Activated CD8-positive, alpha-beta T cell treated with anti-CD3 and anti-CD28 coated beads, Interleukin-2, amount 10 ng/mL, durations not matched to agents 7 days and 5 days (primary cell): ENCODE results near the gene MALT1. TPM values are rescaled to one million over a fixed set of nuclear protein-coding genes. Genes with fewer than 3 reads are reported as not detected.

Experiments
- ATAC-seq: fragments of 150-1000 bp; cut with Tn5 transposase; one replicate; pipeline ENCODE4 v1.10.0; 2021; ENCODE audit warnings: moderate library complexity
- CTCF ChIA-PET: fragments of 350-600 bp; sonication (Branson Sonifier 250); formaldehyde crosslinking; loops from one replicate; lab custom pipeline; 2021; ENCODE audit warnings: antibody characterized with exemption; lab: Charles Lee
- POLR2A ChIA-PET: fragments of 350-600 bp; sonication (Branson Sonifier 250); formaldehyde crosslinking; loops from one replicate; lab custom pipeline; 2021; ENCODE audit warnings: antibody characterized with exemption; lab: Charles Lee
- DNase-seq: peaks from one replicate; pipeline ENCODE4 v3.0.0-alpha.2; 2020
- H3K27ac Mint-ChIP-seq: one replicate; pipeline ENCODE4 v1.8.0; 2021; ENCODE audit warnings: mild to moderate bottlenecking, mixed read lengths
- H3K27me3 Mint-ChIP-seq: one replicate; pipeline ENCODE4 v1.8.0; 2021; ENCODE audit warnings: low read depth, mixed read lengths
- H3K36me3 Mint-ChIP-seq: one replicate; pipeline ENCODE4 v1.8.0; 2021; ENCODE audit warnings: low read depth, mixed read lengths
- H3K4me1 Mint-ChIP-seq: one replicate; pipeline ENCODE4 v1.8.0; 2021; ENCODE audit warnings: low read depth, mixed read lengths
- H3K4me3 Mint-ChIP-seq: one replicate; pipeline ENCODE4 v1.8.0; 2021; ENCODE audit warnings: mild to moderate bottlenecking, mixed read lengths
- H3K9me3 Mint-ChIP-seq: one replicate; pipeline ENCODE4 v1.8.0; 2022; ENCODE audit warnings: mixed read lengths; ENCODE audit not compliant: insufficient read depth
- total RNA-seq, 2 experiments: library from RNA; stranded (reverse); gene quantifications; one replicate each; pipeline ENCODE4 v1.2.3, GENCODE V29; 2021

Gene MALT1
- total RNA-seq, 2 experiments from 2014 or later = 52.7 to 57.1 TPM

DNA sequence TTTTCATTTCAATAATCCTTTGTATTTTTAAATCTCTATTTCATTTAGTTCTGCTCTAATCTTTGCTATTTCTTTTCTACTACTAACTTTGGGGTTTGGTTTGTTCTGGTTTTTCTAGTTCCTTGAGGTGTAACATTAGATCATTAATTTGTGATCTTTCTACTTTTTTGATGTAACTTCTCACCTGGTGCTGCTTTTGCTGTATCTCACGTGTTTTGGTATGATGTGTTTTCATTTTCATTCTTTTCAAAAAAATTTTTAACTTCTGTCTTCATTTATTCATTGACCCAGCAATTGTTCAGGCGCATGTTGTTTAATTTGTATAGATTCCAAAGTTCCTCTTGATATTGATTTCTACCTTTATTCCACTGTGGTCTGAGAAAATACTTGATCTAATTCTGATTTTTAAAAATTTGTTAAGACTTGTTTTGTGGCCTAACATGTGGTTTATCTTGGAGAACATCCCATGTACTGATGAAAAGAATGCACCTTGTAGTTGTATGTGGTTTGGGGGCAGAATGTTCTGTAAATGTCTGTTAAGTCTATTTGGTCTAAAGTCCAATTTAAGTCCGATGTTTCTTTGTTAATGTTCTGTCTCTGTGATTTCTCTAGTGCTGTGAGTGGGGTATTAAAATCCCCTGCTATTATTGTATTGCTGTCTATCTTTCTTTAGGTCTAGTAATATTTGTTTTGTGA is 17.3 kb upstream of the MALT1 start:
- H3K36me3 Mint-ChIP-seq = peaks cover 22% of the 10 kb centered on the region
- H3K4me1 Mint-ChIP-seq = peaks cover 72% of the 10 kb centered on the region
- no peak overlapping the region for H3K4me3 Mint-ChIP-seq
- H3K9me3 Mint-ChIP-seq = peaks cover 12% of the 10 kb centered on the region
- DNase-seq = no peak
- CTCF ChIA-PET = no interaction called here
- POLR2A ChIA-PET = interaction anchor here (0.8 to 6.3 kb wide), 2 partner anchors 17 kb away, joined by 5 to 85 read pairs; partner anchors contain the start of gene MALT1
- peak overlapping the region; percentile 8 for H3K27ac Mint-ChIP-seq
- H3K27me3 Mint-ChIP-seq = no peaks in the 10 kb centered on the region
- ATAC-seq = no peak

DNA sequence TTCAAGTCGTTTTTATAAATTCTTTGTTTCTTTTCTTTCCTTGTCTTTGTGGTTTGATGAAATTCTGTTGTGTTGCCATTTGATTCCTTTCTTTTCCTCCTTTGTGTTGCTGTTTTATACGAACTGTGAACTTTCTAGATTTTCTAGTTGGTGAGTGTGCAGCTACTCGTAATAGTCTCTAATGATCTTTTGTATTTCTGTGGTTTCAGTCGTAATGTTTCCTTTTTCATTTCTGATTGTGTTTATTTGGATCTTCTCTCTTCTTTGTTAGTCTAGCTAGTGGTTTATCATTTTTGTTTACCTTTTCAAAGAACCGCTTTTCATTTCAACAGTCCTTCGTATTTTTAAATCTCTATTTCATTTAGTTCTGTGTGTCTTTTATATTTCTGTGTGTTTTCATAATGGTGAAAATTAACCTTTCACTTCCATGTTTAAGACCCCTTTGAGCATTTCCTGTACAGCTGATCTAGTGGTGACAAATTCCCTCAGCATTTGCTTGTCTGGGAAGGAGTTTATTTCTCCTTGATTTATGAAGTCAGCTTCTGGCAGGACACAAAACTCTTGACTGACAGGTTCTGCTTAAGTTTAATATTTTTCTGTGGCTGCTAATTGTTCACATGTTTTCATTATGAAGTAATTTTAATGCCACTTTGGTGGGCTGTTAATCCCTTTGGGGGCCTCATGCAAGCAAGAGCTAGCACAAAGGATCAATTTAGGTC is 16.2 kb upstream of the MALT1 start:
- CTCF ChIA-PET = interaction anchor here (1.0 to 1.6 kb wide), 2 partner anchors 16 to 40 kb away, joined by 3 to 7 read pairs; partner anchors contain the start of gene MALT1
- H3K27me3 Mint-ChIP-seq = no peaks in the 10 kb centered on the region
- DNase-seq = no peak
- no peak overlapping the region for H3K4me3 Mint-ChIP-seq
- H3K27ac Mint-ChIP-seq = no peak overlapping the region
- POLR2A ChIA-PET = interaction anchor here (6.3 kb wide), 1 partner anchor 16 kb away, joined by 85 read pairs; the partner anchor contains the start of gene MALT1
- peaks cover 74% of the 10 kb centered on the region for H3K4me1 Mint-ChIP-seq
- H3K9me3 Mint-ChIP-seq = peaks cover 12% of the 10 kb centered on the region
- peaks cover 28% of the 10 kb centered on the region for H3K36me3 Mint-ChIP-seq
- no peak for ATAC-seq

GRCh38 chr18:58657081-58657480 is 14.2 kb upstream of the MALT1 start:
- Mint-ChIP-seq H3K36me3 (peaks cover 32% of the 10 kb centered on the region), H3K27me3 (no peaks in the 10 kb centered on the region), H3K9me3 (peaks cover 12% of the 10 kb centered on the region), H3K4me3 (no peak overlapping the region), H3K4me1 (peaks cover 68% of the 10 kb centered on the region), H3K27ac (peak overlapping the region; percentile 96)
- ATAC-seq (no peak), DNase-seq (no peak)
- CTCF ChIA-PET = interaction anchor here (1.3 to 2.8 kb wide), 3 partner anchors 14 to 127 kb away, joined by 4 to 32 read pairs (median 4); partner anchors contain the start of gene MALT1
- POLR2A ChIA-PET = interaction anchor here (1.4 to 6.3 kb wide), 2 partner anchors 9 to 14 kb away, joined by 5 to 85 read pairs; partner anchors contain the start of gene MALT1

- peak overlapping the region; percentile 70 for H3K4me3 Mint-ChIP-seq
- ChIA-PET CTCF (interaction anchor here (1.3 to 2.8 kb wide), 5 partner anchors 13 to 129 kb away, joined by 4 to 32 read pairs (median 10); partner anchors contain the start of gene MALT1), POLR2A (interaction anchor here (0.5 to 6.3 kb wide), 4 partner anchors 9 to 167 kb away, joined by 3 to 85 read pairs (median 4); partner anchors contain the start of gene MALT1)
- DNase-seq = no peak
- peak overlapping the region; percentile 96 for H3K27ac Mint-ChIP-seq
- peaks cover 30% of the 10 kb centered on the region for H3K36me3 Mint-ChIP-seq
- ATAC-seq = no peak
- peaks cover 67% of the 10 kb centered on the region for H3K4me1 Mint-ChIP-seq
- H3K9me3 Mint-ChIP-seq = peaks cover 12% of the 10 kb centered on the region
- H3K27me3 Mint-ChIP-seq = no peaks in the 10 kb centered on the region
These were observed 13.8 kb upstream of the MALT1 start for GRCh38 chr18:58657494-58657893.

- Mint-ChIP-seq H3K9me3 (peaks cover 7% of the 10 kb centered on the region), H3K4me3 (peak overlapping the region; percentile 15), H3K4me1 (peaks cover 47% of the 10 kb centered on the region), H3K27ac (no peak overlapping the region), H3K27me3 (no peaks in the 10 kb centered on the region), H3K36me3 (peaks cover 25% of the 10 kb centered on the region)
- ATAC-seq (no peak), DNase-seq (no peak)
- ChIA-PET POLR2A (interaction anchor here (6.3 kb wide), 1 partner anchor 12 kb away, joined by 85 read pairs; the partner anchor contains the start of gene MALT1), CTCF (interaction anchor here (1.0 to 2.8 kb wide), 7 partner anchors 9 to 132 kb away, joined by 4 to 32 read pairs (median 5); partner anchors contain the start of gene MALT1)
These were observed 11.6 kb upstream of the MALT1 start for GRCh38 chr18:58659691-58660090.

- no peak overlapping the region for H3K27ac Mint-ChIP-seq
- H3K36me3 Mint-ChIP-seq = peaks cover 16% of the 10 kb centered on the region
- POLR2A ChIA-PET = interaction anchor here (1.7 kb wide), 1 partner anchor 10 kb away, joined by 7 read pairs; the partner anchor contains the start of gene MALT1
- H3K9me3 Mint-ChIP-seq = no peaks in the 10 kb centered on the region
- CTCF ChIA-PET = interaction anchor here (0.7 to 1.4 kb wide), 3 partner anchors 10 to 103 kb away, joined by 3 to 5 read pairs (median 3); partner anchors contain the start of gene MALT1
- no peak overlapping the region for H3K4me3 Mint-ChIP-seq
- no peaks in the 10 kb centered on the region for H3K27me3 Mint-ChIP-seq
- no peak for DNase-seq
- ATAC-seq = no peak
- peaks cover 40% of the 10 kb centered on the region for H3K4me1 Mint-ChIP-seq
These were observed 10.3 kb upstream of the MALT1 start for GRCh38 chr18:58660915-58661314.

DNA sequence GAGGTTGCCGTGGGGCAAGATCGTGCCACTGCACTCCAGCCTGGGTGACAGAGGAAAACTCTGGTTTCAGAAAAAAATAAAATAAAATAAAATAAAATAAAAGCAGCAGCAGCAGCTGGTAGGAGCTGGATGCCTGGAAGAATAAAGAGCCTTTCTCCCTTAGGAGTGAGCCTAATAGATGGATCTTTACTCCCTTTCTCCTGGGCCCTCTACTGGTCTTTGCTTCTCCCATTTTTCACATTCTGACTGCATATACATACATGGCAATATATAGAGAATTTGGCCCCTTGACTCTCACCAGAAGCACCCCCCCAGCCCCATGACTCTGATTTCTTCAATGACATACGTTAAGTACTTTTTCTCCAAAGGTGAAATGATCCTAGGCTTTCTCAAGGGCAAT is 9.8 kb upstream of the MALT1 start:
- H3K4me1 Mint-ChIP-seq = peaks cover 36% of the 10 kb centered on the region
- H3K9me3 Mint-ChIP-seq = no peaks in the 10 kb centered on the region
- H3K27ac Mint-ChIP-seq = no peak overlapping the region
- H3K4me3 Mint-ChIP-seq = no peak overlapping the region
- DNase-seq = no peak
- no peak for ATAC-seq
- H3K27me3 Mint-ChIP-seq = no peaks in the 10 kb centered on the region
- ChIA-PET POLR2A (interaction anchor here (1.7 kb wide), 1 partner anchor 9 kb away, joined by 7 read pairs; the partner anchor contains the start of gene MALT1), CTCF (interaction anchor here (1.3 kb wide), 1 partner anchor 9 kb away, joined by 3 read pairs; the partner anchor contains the start of gene MALT1)
- H3K36me3 Mint-ChIP-seq = peaks cover 15% of the 10 kb centered on the region

DNA sequence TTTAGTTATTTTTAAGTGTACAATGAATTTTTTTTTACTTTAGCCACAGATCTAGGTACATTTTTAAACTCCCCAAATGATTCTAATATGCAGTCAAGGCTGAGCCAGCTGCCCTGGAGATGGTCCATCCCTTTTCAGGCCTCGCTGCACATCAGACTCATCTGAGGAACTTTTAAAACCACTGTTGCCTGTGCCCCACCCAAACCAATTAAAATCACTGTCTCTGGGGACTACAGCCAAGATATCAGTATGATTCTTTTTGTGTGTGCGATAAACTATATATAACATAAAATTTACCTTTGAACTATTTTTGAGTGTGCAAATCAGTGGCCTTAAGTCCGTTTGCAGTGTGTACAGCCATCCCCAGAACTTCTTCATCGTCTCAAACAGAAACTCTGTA is 9.1 kb upstream of the MALT1 start:
- ATAC-seq (no peak), DNase-seq (no peak)
- no peak overlapping the region for H3K27ac Mint-ChIP-seq
- peaks cover 12% of the 10 kb centered on the region for H3K36me3 Mint-ChIP-seq
- peaks cover 30% of the 10 kb centered on the region for H3K4me1 Mint-ChIP-seq
- H3K9me3 Mint-ChIP-seq = no peaks in the 10 kb centered on the region
- H3K4me3 Mint-ChIP-seq = no peak overlapping the region
- no peaks in the 10 kb centered on the region for H3K27me3 Mint-ChIP-seq
- ChIA-PET CTCF (no interaction called here), POLR2A (interaction anchor here (1.7 kb wide), 1 partner anchor 9 kb away, joined by 7 read pairs; the partner anchor contains the start of gene MALT1)

DNA sequence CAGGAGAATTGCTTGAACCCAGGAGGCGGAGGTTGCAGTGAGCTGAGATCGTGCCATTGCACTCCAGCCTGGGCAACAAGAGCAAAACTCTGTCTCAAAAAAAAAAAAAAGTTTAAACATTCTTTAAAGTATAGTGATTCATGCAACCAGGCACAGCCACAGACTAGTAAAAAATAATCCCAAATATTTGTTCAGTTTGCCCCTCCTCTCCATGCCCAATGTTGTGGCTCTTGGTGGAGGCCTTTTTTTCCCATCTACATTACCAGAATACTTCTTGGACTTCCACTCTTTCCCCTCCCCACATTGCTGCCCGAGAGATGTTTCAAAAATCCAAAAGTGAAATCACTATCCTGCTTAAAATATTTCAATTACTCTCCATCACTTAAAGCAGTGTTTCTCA is 5.1 kb upstream of the MALT1 start:
- no peaks in the 10 kb centered on the region for H3K27me3 Mint-ChIP-seq
- no peak overlapping the region for H3K4me3 Mint-ChIP-seq
- CTCF ChIA-PET = interaction anchor here (1.7 kb wide), 1 partner anchor 98 kb away, joined by 8 read pairs; no protein-coding TSS in a partner anchor
- H3K9me3 Mint-ChIP-seq = no peaks in the 10 kb centered on the region
- H3K4me1 Mint-ChIP-seq = peaks cover 26% of the 10 kb centered on the region
- DNase-seq = no peak
- POLR2A ChIA-PET = no interaction called here
- no peak for ATAC-seq
- H3K36me3 Mint-ChIP-seq = no peaks in the 10 kb centered on the region
- H3K27ac Mint-ChIP-seq = no peak overlapping the region

GRCh38 chr18:58668211-58668610 is 3.1 kb upstream of the MALT1 start:
- ATAC-seq (no peak), DNase-seq (no peak)
- Mint-ChIP-seq H3K27me3 (no peaks in the 10 kb centered on the region), H3K27ac (no peak overlapping the region), H3K36me3 (peaks cover 6% of the 10 kb centered on the region), H3K9me3 (no peaks in the 10 kb centered on the region), H3K4me3 (no peak overlapping the region), H3K4me1 (peaks cover 28% of the 10 kb centered on the region)
- CTCF ChIA-PET = no interaction called here
- POLR2A ChIA-PET = interaction anchor here (0.6 kb wide), 1 partner anchor 13 kb away, joined by 3 read pairs; no protein-coding TSS in a partner anchor

DNA sequence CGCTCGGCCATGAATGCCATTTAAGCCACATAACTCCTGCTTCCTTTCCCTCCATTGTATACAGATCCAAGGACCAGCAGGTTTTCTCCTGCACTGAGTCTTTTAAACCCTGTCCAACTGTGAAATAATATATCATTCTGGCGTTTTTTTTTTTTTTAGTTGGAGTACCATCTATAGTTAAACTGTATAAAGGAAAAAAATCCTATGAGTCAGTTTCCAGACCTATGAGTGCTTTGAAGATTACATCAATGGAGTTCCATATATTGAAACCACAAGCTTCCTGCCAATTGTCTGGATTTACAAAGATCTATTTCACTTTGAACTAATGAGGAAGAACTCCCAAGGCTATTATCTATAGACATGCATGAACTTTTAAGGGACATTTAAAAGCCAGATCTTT is 2.4 kb upstream of the MALT1 start:
- Mint-ChIP-seq H3K36me3 (peaks cover 12% of the 10 kb centered on the region), H3K9me3 (no peaks in the 10 kb centered on the region), H3K4me1 (peaks cover 35% of the 10 kb centered on the region), H3K27me3 (no peaks in the 10 kb centered on the region), H3K4me3 (no peak overlapping the region), H3K27ac (no peak overlapping the region)
- no peak for DNase-seq
- CTCF ChIA-PET = interaction anchor here (2.2 to 4.7 kb wide), 3 partner anchors 10 to 95 kb away, joined by 8 to 39 read pairs (median 32); no protein-coding TSS in a partner anchor
- ATAC-seq = no peak
- POLR2A ChIA-PET = interaction anchor here (5.7 kb wide), 1 partner anchor 12 kb away, joined by 85 read pairs; no protein-coding TSS in a partner anchor
